Measurements from ENCODE around the gene GP1BB.

GRCh38 chr22:19747551-19747950 is 24.2 kb downstream of the GP1BB start:
- no peak for TF ChIP-seq CTCF (IDR thresholded peaks at IDR 0.05)
- TF ChIP-seq POLR2AphosphoS5 (IDR thresholded peaks at IDR 0.05; ENCODE audit: low read depth, low read length), result no peak
